HG02642 (cell line): ENCODE measurements around the gene CDX1.

Source experiments
- ATAC-seq: cut with Tn5 transposase; IDR thresholded peaks from one replicate; pipeline ENCODE4 v1.9.1; 2021; ENCODE audit warnings: mild to moderate bottlenecking; ENCODE audit not compliant: unreplicated experiment, poor library complexity

CDX1 gene

DNA sequence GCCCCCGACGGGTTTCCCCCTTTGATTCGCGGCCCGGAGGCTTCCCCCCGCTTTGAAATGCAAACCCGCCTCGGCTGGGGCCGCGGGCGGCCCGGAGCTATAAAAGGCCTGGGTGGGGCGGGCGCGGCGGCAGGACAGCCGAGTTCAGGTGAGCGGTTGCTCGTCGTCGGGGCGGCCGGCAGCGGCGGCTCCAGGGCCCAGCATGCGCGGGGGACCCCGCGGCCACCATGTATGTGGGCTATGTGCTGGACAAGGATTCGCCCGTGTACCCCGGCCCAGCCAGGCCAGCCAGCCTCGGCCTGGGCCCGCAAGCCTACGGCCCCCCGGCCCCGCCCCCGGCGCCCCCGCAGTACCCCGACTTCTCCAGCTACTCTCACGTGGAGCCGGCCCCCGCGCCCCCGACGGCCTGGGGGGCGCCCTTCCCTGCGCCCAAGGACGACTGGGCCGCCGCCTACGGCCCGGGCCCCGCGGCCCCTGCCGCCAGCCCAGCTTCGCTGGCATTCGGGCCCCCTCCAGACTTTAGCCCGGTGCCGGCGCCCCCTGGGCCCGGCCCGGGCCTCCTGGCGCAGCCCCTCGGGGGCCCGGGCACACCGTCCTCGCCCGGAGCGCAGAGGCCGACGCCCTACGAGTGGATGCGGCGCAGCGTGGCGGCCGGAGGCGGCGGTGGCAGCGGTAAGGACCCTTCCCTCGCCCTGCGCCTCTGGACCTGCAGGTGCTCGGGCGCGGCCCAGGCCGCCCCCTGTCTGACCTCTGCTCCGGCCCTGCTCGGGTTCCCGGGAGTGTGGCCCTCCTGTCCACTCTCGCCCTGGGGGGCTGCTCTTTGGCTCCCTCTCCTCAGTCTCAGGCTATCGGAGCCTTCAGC, at the start of gene CDX1:
Gene CDX1, plus strand, starts transcription at position 129 of the 862 bp plus-strand sequence. Its CDS starts 99 bp downstream, at position 228.
- no peak for ATAC-seq

DNA sequence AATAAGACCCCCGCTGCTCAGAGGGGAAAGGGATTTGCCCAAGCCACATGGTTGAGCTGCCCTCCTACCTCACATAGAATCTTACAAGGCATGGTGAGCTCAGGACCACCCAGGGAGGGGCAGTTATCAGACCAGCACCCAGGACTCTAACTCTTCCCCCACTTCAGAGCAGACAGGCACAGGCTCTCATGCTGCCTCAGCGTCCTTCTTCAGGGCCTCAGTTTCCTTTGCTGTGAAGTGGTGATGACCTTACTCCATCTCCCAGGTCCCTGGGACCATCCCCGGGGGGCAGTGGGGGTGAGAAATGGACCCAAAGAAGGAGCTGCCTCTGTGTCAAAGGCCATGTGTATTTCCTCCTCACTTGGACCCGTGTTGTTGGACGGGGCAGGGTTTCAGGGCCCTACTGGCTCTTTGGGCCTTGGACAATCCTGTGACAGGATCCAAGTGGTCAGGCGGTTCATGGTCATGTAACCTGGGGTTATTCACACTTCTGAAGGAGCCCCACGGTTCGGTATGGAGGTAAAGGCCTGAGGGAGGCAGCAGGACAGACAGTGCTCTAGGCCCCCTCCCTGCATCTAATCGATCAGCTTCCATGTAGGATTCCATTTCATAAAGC, 48.5 kb upstream of the CDX1 start:
- no peak for ATAC-seq

DNA sequence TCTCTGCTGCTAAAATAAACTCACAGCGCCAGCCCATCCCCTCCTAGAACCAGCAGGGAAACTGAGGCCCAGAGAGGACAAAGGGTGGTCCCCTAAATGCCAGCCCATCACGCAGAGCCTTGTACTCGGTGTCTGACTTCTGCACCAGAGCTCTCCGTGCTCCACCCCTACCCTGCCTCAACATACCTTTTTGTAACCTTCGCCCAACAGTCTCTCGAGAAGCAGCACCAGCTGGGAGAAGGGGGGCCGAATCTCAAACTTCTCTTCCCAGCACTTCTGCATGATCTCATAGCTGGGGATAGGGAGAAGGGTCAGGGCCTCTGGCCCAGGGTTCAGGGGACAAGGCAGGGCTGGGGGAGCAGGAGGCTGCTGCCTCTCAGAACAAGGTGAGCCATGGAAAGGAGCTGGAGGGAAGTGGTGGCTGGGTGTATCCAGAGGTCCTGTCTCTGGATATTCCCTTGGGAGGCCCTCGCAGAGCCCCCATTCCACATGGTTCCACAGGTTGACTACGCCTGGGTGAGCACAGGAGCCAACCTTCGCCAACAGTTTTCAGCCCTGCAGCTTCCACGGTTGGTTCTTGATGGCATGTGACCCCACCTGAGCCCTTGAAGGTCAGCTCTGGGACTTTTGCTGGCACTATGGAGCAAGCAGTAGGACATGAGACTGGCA, 47.9 kb upstream of the CDX1 start:
- ATAC-seq, result no peak

DNA sequence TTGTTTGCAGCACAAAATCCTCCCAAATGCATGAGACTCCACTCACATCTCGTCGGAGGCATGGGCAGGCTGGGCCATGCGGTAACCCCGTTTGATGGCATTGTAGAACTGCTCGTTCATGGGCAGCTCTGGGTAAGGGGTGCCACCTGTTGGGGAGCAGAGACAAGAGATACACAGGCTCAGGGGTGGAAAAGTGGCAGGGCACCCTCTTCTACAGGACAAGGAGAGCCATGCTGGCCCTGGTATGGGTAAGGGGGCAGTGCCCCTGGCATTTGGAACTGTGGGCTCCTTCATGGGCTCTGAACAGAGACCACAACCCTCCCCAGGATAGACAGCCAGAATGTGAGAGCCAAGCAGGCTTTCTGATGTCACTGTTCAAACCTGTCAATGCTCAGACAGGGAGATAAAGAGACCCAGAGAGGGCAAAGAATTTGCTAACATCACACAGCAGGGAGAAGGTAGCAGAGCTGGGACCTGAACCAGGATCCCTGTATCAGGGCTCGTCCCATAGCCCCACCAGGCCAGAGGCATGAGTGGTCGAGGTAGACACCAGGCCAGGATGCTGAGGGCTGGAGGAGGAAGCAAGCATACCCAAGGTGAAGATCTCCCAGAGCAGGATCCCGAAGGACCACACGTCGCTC, 47.0 kb upstream of the CDX1 start:
- ATAC-seq, result no peak

DNA sequence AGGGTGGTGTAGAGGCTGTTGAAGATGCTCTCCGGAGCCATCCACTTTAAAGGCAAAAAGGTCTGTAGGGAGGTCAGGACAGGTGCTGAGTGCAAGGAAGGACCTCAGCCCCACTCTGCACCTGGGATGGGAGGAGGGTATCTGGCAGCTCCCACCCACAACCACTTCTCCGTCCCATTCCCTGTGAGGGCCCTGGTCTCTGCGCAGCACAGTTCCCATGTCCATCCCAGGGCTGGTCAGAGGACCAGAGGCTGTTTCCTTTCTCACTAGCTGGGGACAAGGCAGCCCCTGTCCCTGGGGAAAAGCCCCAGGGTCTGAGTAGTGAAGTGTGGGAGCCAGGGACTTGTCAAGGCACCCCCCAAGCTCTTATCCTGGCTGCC, 46.5 kb upstream of the CDX1 start:
- ATAC-seq, result no peak

DNA sequence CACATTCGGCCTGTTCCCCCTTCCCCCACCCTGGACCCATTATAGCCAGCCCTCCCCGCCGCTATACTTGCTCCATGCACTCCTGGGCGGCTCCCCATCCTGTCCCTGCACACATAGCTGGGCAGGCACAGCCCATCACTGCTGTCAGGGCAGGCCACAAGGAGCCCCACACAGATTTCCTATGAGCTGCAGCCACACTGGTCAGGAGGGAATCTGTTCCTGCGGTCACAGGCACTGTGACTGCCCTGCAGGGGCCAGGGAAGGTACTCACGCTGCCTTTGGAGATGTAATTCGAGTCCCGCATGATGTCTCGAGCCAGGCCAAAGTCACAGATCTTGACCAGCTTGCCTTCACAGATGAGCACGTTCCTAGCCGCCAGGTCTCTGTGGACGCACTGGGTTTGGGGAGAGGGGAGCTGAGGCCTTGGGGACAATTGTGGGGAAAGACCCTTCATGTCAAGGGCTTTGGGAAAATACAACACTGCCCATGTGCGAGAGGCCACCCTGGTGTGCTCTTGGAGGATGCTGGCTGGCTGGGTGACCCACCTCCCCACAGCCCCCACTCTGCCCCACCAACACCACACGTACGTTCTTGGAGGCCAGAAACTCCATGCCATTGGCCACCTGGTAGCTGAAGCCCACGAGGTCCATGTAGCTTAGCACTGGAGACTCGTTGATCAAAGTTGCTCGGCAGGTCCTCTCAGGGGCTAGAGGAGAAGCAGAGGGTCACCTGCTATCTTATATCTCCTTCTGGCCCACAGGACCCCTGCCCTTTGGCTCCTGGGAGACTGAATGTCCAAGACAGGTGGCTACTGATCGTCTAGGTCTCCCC, 45.7 kb upstream of the CDX1 start:
- no peak for ATAC-seq

DNA sequence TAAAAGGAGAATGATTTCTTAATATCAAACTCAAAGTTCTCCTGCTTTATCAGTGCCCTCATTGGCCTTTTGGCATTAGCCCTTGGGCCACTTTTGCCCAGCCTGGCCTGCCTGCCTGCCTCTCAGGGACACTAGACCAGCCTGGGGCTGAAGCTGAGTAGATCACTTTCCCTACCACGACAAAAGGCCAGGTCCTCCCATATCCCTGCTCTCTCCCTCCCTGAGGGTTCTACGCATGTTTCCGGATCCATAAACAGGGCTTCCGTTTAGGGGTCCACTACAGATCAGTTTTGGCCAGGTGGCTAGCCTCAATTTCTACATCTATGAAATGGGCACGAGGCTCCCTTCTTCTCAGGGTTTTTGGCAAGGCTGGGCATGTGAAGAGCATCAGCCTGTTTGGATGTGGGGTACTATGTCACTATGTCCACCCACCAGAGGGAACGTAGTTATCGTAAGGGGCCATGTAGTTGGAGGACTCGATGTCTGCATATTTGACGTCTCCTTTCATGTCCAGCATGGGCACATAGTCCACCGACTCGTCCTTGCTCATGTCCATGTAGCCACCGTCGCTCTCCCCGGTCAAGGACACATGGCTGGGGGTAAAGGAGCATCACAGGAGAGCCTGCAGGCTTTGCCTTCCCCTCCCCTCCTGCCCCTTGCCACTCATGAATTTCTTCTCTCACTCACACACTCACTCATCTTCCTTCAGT, 45.0 kb upstream of the CDX1 start:
- ATAC-seq, result no peak

DNA sequence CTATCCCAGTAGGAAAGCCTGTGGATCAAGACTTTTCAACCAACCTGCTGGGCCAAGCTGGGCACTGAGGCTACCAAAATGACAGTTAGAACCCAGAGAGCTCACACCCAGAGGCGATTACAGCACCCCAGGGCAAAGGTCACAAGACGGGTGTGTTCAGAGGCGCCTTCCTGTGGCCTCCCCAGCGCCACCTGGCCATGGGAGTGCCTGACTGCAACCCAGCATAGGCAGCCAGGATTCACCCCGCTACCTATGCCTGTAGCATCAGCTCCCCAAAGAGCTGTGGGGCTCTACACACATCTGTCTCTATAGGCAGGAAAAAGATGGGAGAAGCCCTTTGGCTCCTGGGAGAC, 44.4 kb upstream of the CDX1 start:
- ATAC-seq, result peak; percentile 59

DNA sequence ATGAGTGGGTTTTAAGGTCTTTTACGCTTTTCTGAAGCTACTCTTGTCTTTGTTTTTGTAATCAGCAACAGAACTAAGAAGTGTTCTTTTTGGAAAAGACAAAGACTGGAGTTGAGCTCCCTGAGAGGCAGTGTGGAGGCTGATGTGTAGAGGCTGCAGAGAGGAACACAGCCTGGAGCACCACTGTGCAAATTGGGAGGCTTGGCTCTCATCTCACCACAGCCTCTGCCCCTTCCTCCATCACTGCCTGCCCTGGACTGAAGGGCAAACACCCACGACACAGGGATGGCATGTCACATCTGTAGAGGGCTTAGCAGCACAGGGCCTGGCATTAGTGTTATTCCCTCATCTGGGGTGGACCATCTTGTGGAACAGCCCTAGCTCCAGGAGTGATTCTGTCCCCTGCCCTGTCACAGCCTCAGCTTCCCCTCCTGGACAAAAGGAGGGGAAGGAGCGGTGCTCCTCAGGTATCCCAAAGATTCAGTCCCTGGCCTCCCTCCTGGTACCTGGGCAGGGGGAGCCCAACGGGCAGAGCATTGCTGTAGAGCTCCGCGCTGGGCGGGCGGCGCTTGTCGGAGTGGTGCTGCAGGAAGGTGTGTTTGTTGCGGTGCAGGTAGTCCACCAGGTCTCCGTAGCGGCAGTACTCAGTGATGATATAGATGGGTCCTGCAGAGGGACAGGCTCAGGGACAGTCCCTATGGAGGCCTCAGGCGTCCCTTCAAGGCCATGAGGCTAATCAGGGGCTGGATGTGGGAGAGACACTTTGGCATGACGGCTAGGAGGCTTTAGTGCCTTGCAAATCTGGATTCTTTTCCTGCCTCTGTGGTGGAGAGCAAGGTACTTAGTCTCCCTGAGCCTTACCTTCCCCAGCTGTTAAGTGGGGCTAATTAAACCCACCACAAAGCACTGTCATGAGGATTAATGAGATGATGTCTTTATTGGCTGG, 43.8 kb upstream of the CDX1 start:
- ATAC-seq, result no peak

DNA sequence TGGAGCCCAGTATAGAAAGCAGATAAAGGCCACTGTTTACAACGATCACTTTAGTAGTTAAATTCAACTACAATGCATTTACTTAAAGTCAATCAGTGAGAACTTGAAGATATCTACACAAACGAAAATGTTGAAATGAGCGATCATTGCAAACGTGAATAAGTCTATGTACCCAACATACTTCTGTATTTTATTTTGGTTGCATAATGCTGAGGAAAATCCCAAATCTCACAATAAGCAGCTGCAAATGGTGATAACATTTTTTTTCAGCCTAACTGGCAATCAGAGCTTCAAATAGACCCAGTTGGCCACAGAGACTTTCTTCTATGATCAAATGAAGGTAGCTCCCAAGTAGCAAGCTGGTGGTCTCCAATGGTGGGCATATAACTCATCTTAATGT, 43.0 kb upstream of the CDX1 start:
- ATAC-seq, result no peak

DNA sequence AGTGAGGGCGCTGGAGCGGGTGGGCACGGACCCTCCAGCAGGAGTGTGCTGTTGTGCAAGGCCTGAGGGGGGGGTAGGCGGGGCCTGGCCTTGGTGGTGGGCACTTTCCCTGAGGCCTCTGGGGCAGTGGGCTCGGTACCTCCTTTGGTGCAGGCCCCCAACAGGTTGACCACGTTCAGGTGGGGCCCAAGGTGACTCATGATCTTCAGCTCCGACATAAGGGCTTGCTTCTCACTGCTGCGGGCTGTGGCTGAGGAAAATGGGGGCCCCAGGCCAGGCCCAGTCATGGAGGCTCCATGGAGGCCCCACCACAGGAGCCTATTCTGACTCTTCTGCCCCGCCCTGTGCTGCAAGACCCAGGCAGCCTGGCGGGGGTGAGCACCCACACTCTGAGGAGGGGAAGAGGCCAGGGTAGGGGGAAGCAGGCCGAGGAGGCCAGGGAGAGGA, 42.4 kb upstream of the CDX1 start:
- no peak for ATAC-seq

DNA sequence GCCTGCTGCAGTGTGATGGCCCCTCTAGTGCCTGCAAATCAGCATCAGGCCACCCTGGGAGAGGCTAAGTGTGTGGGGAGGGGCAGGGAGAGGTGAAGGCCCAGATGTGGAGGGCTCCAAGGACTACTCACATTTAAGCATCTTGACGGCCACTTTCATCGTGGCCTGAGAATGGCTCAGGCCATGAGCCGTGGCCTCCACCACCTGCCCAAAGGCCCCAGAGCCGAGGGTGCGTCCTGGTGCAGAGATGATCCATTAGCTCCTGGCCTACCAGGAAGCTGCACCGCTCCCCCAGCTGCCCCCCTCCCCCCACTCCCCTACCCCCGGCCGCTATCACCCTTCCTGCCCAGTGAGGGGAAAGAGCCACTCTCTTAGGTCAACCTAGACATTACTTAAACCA, 42.0 kb upstream of the CDX1 start:
- ATAC-seq, result no peak

DNA sequence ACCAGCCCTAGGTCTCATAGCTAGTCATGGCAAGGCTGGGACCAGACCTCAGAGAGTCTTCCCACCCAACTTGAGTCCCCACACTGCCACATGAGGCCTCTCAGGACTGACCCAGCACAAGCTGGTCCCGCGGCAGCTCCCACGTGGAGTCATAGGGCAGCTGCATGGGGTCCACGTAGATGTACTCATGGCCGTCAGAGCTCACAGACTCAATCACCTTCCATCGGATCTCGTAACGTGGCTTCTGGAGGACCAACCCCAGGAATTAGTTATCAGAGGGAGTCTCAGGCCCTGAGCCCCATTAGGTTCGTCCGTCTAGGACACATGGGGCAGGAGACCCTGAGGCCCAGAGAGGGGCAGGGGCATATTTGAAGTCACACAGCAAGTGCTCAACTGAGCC, 41.2 kb upstream of the CDX1 start:
- ATAC-seq, result no peak

DNA sequence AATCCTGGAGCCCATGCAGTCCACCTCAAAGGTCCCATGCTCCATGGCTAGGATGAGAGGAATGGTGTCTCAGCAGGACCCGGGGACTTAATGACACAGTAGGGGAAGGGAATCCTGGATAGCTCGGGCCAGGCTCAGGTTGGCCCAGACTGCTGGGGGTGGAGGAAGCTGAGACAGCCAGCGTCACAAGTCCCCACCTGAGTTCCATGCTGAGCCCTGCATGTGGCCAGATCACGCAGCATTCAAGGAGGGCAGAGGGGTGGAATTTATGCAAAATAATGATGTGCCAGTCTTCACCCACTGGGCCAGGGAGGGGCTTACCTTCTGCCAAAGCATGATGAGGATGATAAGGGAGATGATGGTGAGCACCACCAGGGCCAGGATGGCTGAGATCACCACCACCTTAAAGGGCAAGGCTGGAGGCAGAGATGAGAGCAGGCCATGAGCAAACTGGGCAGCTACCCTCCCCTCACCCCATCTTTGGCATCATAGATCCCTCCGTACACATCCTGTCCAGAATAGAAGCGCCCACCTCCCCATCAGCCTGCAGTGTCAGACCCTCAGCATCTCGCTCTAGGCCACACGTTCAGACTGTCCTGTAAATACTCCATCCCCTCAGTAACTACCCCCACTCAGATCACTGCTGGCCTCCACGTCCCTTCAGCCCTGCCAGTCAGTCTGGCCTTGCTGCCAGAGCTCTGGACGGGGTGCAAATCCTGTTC, 40.2 kb upstream of the CDX1 start:
- ATAC-seq, result no peak

DNA sequence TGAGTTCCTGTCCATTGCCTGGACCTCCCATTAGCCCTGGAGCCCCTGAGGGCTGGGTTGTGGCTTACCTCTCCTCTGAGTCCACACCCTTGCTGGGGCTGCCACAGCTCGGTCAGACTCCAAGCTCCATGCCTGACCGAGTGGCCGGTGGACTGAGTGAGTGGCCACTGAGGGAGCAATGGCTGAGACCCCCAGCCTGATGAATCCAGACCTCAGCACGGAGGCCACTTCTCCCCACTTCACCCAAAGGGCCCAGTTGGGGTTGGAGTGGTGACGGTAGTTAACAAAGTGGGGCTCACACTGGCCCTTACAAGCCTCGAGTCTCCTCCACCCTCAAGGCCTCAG, 39.7 kb upstream of the CDX1 start:
- no peak for ATAC-seq

DNA sequence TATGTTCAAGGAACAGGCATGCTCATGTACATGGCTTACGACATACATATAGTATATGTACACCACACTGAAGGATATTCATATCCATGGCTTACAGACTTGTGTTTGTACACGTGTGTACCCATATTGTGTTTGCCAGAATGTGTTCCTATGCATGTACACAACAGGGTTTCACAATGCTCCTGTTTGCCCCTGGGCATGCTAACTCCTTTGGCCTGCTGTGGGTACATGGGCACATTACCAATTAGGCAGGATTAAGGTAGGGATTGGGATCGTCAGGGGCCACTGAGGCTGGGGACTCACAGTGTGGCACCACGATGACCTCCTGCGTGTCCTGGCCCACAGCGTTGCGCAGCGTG, 37.1 kb upstream of the CDX1 start:
- no peak for ATAC-seq

DNA sequence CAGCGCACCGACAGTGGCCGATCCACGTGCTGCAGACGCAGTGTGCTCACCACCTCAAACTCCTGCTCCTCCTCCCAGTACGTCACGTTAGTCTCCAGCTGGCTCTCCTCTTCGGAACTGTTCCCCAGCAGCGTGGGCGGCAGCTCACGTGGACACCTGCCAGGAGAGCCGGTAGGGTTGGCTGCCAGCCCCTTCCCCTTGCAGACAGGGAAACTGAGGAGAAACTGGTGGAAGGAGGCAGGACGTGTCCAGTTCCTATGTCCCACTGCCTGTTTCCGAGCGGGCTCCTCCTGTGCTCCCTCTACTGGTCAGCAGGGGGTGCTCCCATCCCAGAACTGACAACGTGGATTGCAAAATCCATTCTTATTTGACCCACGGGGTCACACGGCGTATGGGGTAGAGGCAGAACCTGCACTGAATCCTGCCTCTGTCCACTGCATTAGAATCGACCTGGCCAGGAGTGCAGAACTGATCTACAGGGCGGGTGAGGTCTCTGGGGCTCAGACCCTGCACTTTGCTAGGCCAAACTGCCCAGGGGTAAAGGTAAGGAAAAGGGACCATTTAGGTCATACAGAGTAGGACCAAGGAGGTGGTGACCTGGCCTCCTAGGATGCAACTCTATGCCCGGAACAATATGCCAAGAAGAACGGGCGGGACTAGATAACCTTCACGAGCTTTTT, 36.6 kb upstream of the CDX1 start:
- peak; percentile 51 for ATAC-seq
